MM.1S (cell line): Measurements from ENCODE around the gene RAB1B.

Experiments
- EZH2 ChIP-seq: fragments of 300-600 bp; sonication (generic); optimal IDR thresholded peaks from 2 replicates; pipeline ENCODE3; 2017; ENCODE audit warnings: low read depth, mild to moderate bottlenecking, antibody characterized with exemption, low read length, mixed read lengths
- EZH2phosphoT487 ChIP-seq: fragments of 300-600 bp; sonication (generic); IDR thresholded peaks from 2 replicates; pipeline ENCODE4 v1.6.1; 2018; ENCODE audit warnings: antibody characterized with exemption, low read length
- TF ChIP-seq, protein P1 (sequence below): fragments of 300-600 bp; sonication (generic); IDR thresholded peaks from 2 replicates; pipeline ENCODE4 v1.5.1; 2016; ENCODE audit warnings: antibody characterized with exemption, low read length, mixed read lengths

DNA sequence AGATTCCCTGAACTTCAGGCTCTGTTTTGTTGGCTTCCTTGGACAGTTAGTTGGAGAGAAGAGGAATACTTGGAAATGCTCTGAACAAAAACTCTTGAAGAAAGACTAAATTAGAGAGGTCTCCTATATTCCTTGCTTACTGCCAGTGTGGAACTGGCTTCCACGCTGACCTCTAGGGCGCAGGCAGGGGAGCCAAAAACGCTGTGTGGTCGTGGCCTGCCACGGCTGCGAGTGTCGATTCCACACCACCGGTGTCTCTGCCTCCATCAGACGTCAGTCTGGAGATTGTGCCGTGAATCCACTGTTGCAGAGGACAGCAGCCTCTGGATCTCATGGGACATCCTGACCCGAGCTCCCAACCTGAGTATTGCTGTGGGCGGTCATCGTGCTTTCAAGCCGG is 37.5 kb upstream of the RAB1B start:
- TF ChIP-seq, protein P1, sequence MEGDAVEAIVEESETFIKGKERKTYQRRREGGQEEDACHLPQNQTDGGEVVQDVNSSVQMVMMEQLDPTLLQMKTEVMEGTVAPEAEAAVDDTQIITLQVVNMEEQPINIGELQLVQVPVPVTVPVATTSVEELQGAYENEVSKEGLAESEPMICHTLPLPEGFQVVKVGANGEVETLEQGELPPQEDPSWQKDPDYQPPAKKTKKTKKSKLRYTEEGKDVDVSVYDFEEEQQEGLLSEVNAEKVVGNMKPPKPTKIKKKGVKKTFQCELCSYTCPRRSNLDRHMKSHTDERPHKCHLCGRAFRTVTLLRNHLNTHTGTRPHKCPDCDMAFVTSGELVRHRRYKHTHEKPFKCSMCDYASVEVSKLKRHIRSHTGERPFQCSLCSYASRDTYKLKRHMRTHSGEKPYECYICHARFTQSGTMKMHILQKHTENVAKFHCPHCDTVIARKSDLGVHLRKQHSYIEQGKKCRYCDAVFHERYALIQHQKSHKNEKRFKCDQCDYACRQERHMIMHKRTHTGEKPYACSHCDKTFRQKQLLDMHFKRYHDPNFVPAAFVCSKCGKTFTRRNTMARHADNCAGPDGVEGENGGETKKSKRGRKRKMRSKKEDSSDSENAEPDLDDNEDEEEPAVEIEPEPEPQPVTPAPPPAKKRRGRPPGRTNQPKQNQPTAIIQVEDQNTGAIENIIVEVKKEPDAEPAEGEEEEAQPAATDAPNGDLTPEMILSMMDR: no peak
- TF ChIP-seq EZH2 (no peak), EZH2phosphoT487 (no peak)
